Muscle of back (tissue), 13 donors: ENCODE results near the gene OR2M2. TPM values are rescaled to one million over a fixed set of nuclear protein-coding genes. Genes with fewer than 3 reads are reported as not detected.

Experiments
- DNase-seq, 3 donors: peaks; one replicate each; pipeline versions ENCODE4 v3.0.0 to v3.0.0-alpha.2; 2013
- long read RNA-seq, 9 donors: transcript quantifications; one replicate each; lab custom pipeline, GENCODE V29; 2026
- polyA plus RNA-seq, 10 donors: library from polyadenylated mRNA; unstranded; fragments of 120-200 nt; gene quantifications; one replicate each; pipeline ENCODE4 v1.2.1, GENCODE V29; 2013; ENCODE audit not compliant: insufficient read length in 10 of 10

Gene OR2M2, protein sequence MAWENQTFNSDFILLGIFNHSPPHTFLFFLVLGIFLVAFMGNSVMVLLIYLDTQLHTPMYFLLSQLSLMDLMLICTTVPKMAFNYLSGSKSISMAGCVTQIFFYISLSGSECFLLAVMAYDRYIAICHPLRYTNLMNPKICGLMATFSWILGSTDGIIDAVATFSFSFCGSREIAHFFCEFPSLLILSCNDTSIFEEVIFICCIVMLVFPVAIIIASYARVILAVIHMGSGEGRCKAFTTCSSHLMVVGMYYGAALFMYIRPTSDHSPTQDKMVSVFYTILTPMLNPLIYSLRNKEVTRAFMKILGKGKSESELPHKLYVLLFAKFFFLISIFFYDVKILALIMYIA
- not detected for polyA plus RNA-seq
- long read RNA-seq, donor 1 = 0 reads
- long read RNA-seq, donor 2 = 0 reads
- long read RNA-seq, donor 3 = 0 reads
- long read RNA-seq, donor 4 = 0 reads
- long read RNA-seq, donor 5 = 0 reads
- long read RNA-seq, donor 6 = 0 reads
- long read RNA-seq, donor 7 = 0 reads
- long read RNA-seq, donor 8 = 0 reads
- long read RNA-seq, donor 9 = 0 reads

DNA sequence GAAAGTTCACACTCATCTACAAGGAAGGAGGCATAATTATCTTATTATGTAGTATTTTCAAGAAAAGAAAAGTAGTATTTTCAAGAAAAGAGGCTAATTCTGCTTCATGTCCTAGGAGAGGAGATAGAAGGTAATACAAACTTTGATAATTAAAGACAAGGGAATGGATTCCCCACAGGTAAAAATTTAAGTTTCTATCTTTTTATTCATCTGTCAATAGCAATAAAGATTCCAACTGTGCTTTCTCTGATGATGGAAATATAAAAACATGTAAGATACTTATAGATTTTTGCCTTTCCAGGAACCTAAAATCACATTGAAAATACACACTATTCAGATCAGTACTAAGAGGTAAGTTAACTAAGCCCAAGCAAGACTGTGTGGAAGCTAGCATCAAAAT lies at the start of gene OR2M2:
Gene OR2M2, plus strand, starts transcription at position 301 of the 400 bp plus-strand sequence. CDS start 5,165 bp downstream, outside the sequence.
- DNase-seq = no peak

DNA sequence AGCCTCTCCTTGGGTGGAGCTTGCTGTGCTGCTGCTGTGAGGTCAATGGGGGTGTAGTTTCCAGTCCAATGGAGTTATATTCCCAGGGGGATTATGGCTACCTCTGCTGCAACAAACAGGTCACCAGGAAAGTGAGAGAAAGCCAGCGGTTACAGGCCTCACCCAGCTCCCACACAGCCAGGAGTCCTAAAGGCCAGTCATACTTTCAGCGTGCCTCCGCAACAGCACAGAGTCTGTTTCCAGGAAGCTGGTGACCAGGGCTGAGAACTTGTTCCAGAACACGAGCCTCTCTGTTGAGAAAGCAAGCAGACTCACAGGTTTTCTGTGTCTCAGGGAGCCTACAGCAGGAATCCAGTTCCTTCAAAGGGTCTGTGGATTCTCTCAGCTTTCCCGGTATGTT lies 47.0 kb upstream of the OR2M2 start:
- DNase-seq = no peak

DNA sequence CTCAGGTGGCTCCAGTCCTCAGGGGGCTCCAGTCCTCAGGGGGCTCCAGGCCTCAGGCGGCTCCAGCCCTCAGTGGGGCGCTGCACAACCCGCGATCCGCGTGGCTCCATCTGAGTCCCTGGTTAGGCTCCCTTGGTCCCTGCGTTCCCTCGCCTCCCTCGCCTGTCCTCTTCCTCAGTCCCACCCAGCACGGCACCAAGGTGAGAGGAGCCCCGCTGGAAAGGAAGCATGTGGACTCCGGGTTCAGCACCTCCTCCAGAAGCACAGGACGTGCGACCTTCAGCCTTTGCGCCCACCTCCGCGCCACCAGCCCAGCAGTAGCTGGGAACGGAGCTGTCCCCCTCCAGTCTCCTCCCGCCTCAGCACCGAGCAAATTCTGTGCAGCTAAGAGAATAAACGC lies 37.8 kb upstream of the OR2M2 start:
- DNase-seq = no peak

DNA sequence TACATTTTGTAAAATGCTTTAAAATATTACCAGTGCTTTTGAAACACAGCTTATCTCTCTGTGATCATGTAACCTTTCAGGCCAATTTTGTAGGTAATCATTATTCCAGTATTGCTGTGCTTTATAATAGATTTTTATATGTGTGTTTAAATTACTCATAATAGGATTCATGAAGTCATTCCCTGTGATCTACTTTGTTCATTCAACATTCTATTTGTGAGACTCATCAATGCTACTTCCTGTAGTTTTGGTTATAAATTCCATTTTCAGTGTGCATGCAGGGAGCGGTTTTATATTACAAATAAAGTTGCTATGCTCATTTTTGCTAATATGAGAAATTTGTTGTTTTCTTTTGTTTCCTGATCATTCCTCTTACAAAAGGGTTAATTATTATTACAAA lies 33.8 kb upstream of the OR2M2 start:
- no peak for DNase-seq

DNA sequence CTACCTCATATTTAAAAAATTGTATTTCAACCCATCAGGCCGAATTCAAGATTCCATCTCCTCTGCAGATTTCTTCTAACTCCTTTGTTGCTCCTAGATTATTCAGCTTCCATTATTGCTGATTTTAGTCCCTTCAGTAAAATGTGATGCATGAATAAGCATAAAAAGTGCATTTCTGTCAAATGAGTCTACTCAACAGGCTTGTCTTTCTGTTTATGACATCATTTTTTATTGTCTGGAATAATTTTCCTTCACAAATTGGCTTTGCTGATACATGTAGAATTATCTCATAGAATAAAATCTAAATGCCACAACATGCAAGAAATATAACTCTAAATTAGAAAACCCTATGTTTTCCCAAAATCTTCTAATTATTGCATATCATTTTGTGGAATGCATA lies 31.3 kb upstream of the OR2M2 start:
- no peak for DNase-seq

DNA sequence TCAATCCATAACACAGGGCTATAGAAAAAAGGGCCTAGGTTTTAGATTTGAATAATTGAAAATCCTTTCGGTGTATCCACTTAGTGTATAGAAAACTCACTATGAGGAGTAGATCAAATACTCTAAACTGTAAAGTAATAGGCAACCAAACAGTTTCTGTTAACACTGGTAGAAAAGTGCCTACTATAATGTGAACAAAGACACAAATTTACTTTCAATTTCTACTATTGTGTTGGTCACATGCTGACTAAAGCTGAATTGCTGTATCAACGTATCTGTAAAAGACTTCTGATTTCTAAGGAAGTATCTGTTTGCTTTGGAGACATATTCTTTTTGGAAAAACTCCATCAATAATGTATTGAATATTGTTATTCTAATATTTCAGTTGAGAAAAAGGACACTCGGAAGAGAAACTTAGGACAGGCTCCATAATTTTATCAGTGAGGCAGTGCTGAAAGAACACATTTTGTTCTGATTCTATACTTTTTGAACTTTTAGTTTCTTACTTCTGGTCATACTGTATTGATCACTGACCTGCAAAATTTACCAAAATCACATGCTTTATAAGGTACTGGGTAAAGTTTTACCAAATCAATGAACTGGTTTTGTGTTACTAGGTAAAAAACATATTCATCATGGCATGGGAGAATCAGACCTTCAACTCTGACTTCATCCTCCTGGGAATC lies 30.0 kb upstream of the OR2M2 start, which contains the start of gene OR2M5:
Gene OR2M5, plus strand, starts transcription at position 636 of the 686 bp plus-strand sequence. Its CDS starts 0 bp downstream, at position 636.
- DNase-seq = no peak

DNA sequence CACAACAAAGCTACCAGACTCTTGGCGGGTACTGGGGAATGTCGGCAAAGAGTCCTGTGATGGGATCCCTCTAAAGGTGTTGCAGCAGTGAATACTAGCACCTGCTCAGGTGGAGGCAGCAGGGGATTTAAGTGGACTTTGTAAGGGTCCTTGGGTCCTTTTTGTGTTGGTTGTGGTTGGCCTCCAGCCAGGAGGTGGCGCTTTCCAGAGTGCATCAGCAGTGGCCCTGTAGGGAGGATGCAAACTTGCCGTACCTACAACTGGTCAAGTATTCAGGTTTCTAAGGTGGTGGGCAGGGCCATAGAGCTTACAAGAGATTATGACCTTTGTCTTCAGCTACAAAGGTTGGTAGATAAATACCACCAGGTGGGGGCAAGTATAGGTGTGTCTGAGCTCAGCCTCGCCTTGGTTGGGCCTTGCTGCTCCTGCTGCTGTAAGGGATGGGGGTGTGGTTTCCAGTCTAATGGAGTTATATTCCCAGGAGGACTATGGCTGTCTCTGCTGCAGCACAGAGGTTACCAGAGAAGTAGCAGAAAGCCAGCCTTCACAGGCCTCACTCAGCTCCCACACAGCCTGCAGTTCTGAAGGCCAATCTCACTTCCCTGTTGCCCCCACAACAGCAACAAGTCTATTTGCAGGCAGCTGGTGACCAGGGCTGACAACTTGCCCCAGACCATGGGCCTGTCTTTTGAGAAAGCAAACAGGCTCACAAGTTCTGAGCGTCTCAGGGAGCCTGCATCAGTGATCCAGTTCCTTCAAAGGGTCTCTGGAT lies 22.4 kb upstream of the OR2M2 start:
- DNase-seq = no peak

DNA sequence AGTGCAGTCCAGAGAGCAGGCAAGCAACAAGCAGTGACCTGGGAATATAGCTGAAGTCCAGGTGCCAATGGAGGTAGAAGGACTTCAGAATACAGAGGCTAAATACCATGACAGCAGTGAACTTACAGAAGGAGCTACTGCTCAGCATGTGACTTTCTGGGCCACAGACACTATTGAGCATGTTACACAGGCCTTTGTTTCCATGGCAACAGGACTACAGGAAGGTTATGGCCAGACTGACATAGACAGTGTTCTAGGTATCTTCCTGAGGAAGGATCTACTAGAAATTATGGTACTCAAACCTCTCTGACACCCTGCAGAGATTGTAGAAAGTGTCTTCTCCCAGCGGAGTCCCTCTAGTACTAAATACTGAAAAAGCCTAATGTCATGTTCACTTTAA lies 18.7 kb upstream of the OR2M2 start:
- DNase-seq = no peak

DNA sequence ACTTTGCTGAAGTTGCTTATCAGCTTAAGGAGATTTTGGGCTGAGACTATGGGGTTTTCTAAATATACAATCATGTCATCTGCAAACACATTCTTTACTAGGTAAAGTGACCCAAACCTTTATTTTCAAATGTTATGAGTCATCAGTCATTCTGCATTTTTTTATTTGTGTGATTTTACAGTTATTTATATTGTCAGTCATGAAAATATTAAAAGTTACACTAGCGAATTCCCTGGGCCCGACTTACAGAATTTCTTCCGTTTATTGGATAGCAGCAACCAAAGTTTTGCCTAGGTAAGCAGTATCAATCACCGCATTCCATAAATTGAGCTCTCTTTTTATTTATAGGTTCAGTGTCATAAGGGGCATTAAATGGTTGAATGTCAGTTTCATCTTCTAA lies 15.9 kb upstream of the OR2M2 start:
- DNase-seq = no peak

DNA sequence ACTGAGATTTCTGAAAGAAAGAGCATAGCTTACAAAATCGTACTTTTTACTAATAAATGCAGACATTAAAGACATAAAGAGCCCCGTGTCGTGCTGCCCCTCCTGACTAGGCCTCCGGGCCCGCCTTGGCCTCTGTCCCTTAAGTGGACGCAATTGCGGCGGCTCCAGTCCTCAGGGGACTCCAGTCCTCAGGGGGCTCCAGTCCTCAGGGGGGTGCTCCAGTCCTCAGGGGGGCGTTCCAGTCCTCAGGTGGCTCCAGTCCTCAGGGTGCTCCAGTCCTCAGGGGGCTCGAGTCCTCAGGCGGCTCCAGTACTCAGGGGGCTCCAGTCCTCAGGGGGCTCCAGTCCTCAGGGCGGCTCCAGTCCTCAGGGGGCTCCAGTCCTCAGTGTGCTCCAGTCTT lies 10.6 kb upstream of the OR2M2 start:
- DNase-seq = no peak

DNA sequence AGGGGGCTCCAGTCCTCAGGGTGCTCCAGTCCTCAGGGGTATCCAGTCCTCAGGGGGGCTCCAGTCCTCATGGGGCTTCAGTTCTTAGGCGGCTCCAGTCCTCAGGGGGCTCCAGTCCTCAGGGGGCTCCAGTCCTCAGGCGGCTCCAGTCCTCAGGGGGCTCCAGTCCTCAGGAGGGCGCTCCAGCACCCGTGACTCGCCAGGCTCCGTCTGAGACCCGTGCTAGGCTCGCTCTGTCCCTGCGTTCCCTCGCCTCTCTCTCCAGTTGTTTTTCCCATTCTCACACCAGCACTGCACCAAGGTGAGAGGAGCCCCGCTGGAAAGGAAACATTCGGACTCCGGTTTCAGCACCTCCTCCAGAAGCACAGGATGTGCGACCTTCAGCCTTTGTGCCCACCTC lies 9.4 kb upstream of the OR2M2 start:
- DNase-seq = no peak

DNA sequence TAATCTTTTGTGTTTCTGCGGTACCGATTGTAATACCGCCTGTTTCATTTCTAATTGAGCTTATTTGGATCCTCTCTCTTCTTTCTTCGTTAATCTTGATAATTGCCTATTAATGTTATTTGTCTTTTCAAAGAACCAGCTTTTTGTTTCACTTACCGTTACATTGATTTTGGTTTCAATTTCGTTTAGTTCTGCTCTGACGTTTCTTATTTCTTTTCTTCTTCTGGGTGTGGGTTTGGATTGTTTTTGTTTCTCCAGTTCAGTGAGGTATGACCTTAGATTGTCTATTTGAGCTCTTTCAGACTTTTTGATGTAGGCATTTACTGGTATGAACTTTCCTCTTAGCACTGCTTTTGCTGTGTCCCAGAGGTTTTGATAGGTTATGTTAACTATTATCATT lies 9.4 kb downstream of the OR2M2 start:
- no peak for DNase-seq

DNA sequence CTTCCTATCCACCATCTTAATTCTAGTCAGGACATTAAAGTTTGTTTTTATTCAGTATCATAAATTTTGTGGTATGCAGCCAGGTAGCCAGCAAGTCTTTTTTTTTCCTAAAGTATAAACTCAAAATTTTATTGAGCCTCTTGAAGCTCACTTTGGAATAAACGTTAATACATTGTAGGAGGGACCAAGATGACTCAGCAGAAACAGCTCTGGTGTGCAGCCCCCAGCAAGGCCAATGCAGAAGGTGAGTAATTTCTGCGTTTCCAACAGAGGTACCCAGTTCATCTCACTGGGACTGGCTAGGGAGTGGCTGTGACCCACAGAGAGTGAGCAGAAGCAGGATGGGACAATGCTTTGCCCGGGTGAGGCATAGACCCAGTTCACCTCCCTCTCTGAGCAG lies 12.7 kb downstream of the OR2M2 start:
- DNase-seq = no peak

DNA sequence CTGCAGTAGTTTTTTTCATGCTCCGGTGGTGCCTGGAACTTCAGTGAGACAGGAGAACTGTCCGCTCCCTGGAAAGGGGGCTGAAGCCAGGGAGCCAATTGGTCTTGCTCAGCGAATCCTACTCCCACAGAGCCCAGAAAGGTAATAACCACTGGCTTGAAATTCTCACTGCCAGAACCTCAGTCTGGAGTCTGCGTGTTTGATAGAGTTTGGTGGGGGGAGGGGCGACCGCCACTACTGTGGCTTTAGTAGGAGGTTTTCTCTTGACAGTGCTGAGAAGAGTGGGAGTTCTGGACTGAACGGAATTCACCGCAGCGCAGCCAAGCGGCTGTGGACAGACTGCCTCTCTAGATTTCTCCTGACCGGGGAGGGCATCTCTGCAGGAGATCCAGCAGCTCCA lies 14.4 kb downstream of the OR2M2 start:
- DNase-seq = no peak

DNA sequence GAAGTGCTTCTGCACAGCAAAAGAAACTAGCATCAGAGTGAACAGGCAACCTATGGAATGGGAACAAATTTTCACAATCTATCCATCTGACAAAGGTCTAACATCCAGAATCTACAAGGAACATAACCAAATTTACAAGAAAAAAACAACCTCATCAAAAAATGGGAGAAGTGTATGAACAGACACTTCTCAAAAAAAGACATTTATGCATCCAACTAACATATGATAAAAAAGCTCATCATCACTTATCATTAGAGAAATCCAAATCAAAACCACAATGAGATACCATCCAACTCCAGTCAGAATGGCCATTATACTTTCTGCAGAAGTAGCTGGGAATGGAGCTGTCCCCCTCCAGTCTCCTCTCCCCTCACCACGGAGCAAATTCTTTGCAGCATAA lies 19.5 kb downstream of the OR2M2 start:
- no peak for DNase-seq

DNA sequence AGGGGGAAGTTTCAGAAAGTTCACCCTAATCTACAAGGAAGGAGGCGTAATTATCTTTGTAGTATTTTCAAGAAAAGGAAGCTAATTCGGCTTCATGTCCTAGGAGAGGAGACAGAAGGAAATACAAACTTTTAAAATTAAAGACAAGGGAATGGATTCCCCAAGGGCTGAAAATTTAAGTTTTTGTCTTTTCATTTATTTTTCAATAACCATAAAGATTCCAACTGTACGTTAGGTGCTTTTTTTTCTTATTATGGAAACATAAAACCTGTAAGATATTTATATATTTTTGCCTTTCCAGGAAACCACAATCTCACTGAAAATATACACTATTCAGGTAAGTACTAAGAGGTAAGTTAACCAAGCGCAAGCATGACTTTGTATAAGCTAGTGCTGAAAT lies 22.3 kb downstream of the OR2M2 start, which contains the start of gene OR2M3:
Gene OR2M3, plus strand, starts transcription at position 301 of the 400 bp plus-strand sequence. CDS start 5,803 bp downstream, outside the sequence.
- no peak for DNase-seq

DNA sequence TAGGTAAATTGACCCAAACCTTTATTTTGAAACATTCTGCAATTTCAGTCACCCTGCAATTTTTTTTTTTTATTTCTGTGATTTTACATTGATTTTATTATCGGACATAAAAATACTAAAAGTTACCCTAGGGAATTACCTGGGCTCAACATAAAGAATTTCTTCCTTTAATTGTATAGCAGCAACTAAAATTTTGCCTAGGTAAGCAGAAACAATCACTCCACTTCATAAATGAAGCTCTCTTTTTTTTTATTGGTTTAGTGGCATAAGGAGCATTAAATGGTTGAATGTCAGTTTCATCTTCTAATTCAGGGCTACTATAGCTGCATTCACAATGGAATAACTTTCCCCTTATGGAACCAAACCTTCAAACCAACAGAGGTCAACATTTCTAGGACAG lies 41.3 kb downstream of the OR2M2 start:
- no peak for DNase-seq

DNA sequence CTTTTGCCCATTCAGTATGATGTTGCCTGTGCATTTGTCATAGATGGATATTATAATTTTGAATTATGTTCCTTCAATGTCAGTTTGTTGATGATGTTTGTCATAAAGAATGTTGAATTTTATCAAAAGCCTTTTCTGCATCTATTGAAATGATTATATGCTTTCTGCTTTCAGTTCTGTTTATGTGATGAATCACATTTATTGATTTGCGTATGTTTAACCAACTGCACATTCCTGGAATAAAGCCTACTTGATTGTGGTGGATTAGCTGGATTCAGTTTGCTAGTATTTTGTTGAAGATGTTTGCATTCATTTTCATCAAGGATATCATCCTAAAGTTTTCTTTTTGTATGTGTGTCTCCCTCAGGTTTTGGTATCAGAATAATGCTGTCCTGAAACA lies 50.9 kb downstream of the OR2M2 start:
- no peak for DNase-seq

DNA sequence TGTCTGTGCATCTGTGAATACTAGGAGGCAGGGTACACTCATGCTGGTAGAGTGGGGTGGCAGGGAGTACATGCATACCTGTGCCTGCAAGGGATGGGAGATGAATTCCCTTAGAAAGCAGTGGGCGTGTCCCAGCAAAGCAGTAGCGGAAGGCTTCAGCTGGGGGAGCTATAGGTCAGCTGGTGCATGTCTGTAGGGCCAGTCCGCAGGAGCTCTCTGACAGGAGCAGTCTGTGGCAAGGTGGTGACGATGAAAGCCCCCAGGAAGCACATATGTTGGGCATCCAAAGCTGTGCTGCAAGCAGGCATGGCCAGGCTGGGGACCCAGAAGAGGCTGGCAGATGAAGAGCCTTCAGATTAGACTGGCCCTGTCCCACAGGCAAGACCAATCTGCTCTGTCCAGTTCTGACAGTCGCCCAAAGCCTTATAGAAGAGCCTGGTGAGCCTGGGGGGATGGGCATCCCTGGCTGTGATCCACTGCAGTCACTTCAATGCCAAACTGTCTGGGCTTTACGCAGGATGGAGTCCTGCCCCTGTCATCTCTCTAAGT lies 54.8 kb downstream of the OR2M2 start:
- DNase-seq = no peak
